GM03348 (cell line): ENCODE results near the gene FHIP1A.

Source experiments
- DNase-seq: peaks from one replicate; pipeline ENCODE4 v3.0.0; 2012; ENCODE audit warnings: low spot score

Gene FHIP1A

GRCh38 chr4:151417766-151418376 lies 8.9 kb downstream of the FHIP1A start:
- DNase-seq: no peak

DNA sequence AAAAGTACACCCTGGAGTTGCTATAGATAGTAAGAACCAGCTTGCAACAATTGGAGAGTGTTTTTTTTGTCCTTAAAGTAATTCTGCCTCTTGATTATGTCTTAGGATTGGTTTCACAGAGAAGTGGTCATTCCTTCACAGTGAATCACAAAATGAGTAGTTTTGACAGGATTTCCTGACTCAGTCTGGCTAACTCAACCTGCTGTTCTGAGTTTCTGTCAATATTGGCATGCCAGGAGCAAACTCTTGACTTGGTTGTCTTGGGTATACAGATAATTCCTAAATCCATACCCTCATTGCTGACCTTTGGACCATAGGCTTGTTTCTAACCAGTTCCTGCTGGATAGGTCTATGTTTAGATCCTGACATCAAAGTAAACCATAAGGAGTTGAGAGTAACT lies 9.4 kb downstream of the FHIP1A start:
- peak; percentile 62 for DNase-seq

GRCh38 chr4:151418856-151419255 lies 9.9 kb downstream of the FHIP1A start:
- DNase-seq: no peak

DNA sequence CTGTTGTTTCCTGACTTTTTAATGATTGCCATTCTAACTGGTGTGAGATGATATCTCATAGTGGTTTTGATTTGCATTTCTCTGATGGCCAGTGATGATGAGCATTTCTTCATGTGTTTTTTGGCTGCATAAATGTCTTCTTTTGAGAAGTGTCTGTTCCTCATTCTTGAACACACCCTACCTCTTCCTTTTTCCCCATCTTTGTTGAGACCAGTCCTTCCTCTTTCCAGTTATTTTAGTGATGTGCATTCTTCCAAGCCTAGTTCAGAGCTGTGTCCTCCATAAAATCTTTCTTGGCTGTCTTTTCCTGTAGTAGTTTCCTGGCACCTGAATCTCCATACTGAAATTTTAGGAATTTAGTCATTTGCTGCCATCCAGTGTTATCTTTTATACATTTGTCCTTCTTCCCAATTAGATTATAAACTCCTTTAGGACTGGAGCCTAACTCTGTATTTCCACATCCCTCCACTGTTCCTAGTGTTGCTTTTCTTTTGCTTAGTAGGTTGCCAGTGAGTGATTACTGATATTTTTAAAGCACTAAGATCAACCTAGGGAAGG lies 11.4 kb downstream of the FHIP1A start:
- no peak for DNase-seq

DNA sequence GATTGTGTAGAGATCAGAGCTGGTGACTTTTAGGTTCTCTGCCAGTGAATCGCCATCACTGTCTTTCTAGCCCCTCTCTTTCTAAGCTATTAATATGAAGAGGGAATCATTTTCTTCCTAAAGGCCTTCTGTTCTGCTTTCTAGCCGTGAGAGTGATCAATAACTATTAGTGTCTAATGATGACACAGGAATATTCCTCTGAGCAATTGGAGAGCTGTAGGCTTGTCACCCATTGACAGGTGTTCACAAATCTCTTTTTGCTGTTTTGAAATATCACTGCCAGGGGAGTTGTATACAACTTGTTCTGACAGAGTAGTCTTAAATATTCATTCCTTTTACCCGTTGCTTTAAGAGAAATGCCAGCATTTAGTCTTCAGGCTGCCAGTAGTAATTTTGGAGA lies 13.9 kb downstream of the FHIP1A start:
- no peak for DNase-seq

GRCh38 chr4:151426513-151426912 lies 17.5 kb downstream of the FHIP1A start:
- no peak for DNase-seq

GRCh38 chr4:151427266-151427665 lies 18.3 kb downstream of the FHIP1A start:
- DNase-seq: no peak

GRCh38 chr4:151428346-151428745 lies 19.4 kb downstream of the FHIP1A start:
- DNase-seq: no peak

DNA sequence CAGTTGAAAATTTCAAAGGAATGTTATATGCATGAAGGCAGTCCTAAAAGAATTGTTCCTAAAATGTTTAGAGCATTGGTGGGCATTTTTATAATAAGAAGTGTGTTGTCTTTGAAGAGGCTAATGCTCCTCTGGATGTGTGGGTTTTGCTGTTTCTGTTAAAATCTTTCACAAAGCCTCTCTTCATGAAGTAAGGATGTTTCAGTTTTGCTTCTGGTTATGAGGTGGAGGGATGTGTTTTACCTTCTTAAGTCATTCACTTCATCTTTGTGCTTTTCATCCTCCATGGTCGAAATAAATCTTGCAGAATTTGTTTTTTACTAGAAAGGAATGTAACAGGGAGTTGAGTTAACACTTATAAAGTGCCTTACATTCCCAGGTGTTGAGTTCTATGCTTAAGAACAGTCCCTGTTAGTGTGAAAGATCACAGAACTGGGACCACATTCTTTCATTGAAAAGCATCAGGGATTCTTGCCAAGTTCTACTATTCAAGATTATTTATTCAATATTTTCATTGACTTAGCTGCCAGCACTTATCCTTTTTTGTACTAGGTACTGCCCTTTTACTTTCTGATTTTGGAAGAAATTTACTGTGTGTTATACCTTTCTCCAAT lies 21.1 kb downstream of the FHIP1A start:
- DNase-seq: no peak

- no peak for DNase-seq
Measured at GRCh38 chr4:151430740-151431457, 21.9 kb downstream of the FHIP1A start.

- no peak for DNase-seq
Measured at GRCh38 chr4:151431728-151432127, 22.8 kb downstream of the FHIP1A start.

DNA sequence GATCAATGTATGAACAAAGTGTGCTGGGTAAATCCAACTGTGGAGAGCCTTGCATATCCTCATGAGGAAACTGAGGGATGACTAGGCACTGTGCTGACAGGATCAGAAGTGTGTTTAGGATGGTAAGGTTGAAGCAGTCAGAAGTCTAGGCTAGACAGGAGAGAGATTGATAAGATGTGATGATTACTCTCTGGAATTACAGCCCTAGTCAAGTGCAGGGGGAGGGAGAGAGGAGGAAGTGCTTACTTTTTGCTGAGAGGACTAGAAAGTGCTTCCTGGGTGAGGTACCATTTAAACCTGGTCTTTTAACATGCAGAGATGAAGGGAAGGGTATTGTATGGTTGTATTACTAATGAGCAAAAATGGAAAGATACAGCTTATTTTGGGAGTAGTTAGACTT lies 23.7 kb downstream of the FHIP1A start:
- no peak for DNase-seq

- peak; percentile 57 for DNase-seq
Measured at GRCh38 chr4:151434183-151434860, 25.3 kb downstream of the FHIP1A start.

DNA sequence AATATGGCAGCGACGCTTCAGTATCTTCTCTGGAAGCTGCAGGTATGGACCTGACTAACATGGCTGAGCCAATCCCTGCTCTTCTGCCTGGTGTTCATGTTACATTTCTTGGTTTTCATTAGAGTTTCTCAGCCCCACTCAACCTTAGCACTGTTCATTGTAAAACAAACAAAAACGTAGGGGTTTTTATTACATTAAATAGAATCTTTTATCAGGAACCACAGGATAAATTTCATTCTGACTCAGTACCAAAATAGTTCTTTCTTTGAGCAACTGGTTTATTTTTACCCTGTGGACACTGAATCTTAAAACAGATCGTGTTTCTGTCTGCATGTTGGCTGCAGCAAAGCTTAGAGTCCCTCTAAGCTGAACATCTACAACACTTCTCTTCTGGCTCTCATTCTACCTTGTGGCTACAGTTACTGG lies 27.1 kb downstream of the FHIP1A start:
- no peak for DNase-seq

DNA sequence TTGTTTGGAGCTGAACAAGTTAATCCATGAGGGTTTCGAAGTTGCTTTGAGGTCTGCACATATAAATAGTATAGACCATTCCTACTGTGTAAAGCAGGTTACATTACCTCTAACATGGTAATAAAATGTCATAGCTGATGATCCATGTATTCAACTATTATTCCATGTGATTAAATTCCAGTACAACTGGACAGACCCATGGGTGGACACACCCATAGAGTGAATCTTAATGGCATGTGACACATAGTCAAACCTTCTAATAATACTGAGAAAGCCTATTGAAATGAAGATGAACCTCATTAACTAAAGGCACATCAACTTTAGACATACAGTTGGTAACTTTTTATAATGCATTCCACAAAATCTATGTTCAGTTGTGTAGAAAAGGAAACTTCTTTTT lies 28.5 kb downstream of the FHIP1A start:
- no peak for DNase-seq

DNA sequence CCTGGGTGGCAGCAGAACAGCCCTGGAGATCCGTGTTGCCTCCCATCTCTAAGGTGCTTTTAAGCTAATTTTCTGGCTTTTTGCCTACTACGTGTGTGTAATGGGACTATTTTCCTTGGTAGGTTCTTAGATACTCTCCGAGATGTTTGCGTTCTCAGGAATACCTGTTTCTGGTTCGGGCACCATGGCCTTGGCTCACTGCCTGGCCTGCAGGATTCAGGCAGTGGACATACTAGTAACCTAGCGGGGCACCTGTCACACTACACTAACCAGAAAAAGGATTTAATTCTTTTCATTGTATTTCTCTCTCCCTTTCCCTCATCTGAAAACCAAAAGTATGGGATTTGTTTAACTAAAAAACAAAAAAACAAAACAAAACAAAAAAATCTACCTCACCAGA lies 29.2 kb downstream of the FHIP1A start:
- DNase-seq: no peak

- DNase-seq: no peak
Measured at GRCh38 chr4:151439320-151439719, 30.3 kb downstream of the FHIP1A start.

DNA sequence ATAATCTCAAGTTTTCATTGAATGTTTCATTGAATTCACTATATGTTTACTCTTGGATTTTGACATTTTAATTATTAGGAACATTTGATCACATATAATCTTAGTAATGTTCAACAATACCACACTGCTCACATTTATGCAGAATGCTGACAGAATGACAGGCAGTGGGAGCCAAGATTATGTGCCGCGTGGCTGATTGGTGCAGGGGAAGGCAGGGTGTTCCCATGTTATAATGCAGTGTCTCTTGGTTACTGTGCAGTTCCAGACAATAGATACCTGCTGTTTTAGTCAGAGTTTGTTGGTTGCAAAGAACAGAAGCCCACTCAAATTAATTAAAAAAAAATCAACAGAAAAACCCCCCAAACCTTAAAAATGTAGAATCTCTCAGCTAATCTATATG lies 33.0 kb downstream of the FHIP1A start:
- no peak for DNase-seq

GRCh38 chr4:151443247-151443646 lies 34.3 kb downstream of the FHIP1A start:
- DNase-seq: no peak

- DNase-seq: no peak
Measured at GRCh38 chr4:151443752-151444151, 34.8 kb downstream of the FHIP1A start.

GRCh38 chr4:151446208-151446607 lies 37.2 kb downstream of the FHIP1A start:
- DNase-seq: no peak

DNA sequence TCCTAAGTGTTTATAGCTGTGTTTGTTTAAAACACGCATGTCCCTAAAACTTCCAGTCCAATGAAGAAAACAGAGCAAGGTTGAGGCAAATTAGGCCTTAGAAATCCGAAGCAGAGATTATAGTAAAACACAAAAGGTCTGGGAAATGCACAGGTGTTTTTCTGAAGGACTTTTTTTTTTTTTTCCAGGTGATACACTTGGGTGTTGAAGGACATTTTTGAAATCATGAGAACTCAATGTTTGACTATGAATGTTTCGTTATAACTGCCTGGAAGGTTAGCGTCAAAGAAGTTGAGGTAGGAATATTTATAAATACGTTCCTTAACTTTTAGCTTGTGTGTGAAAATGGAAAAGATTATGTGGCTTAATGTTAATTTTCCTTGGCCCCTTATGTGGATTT lies 45.5 kb downstream of the FHIP1A start:
- no peak for DNase-seq

GRCh38 chr4:151455212-151455611 lies 46.2 kb downstream of the FHIP1A start:
- no peak for DNase-seq
